SK-N-DZ (cell line): ENCODE data around the gene GRAP.

Experiments used
- DNase-seq: peaks from one replicate; pipeline ENCODE4 v3.0.0-alpha.2; 2015; ENCODE audit warnings: low spot score

The GRAP gene

DNA sequence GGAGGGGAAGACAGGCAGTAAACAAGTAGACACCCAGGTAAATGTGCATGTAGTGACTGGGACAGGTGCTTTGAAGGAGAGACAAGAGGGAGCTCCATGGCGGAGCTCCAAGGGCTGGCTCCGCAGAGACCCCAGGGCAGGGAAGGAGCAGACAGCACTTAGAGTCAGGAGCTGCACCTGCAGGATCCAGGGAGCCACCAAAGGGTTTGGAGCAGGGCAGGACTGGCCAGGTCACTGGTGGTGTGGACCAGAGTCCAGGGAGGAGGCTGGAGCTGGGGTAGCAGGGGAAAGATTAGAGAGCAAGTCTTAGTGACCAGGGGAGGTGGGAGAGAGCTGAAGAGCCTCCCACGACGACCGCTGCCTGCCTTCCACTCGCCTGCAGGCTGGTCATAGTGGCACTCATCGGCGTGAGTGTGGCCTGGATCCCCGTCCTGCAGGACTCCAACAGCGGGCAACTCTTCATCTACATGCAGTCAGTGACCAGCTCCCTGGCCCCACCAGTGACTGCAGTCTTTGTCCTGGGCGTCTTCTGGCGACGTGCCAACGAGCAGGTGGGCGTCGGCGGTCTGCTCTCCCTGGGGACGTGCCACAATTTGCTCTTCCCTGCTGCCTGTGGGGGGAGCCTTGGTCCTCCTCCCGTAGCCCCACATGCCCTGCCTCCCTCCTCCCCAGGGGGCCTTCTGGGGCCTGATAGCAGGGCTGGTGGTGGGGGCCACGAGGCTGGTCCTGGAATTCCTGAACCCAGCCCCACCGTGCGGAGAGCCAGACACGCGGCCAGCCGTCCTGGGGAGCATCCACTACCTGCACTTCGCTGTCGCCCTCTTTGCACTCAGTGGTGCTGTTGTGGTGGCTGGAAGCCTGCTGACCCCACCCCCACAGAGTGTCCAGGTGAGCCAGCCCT, 27.5 kb downstream of the GRAP start:
- peak; percentile 47 for DNase-seq

GRCh38 chr17:19018600-19018950, 28.2 kb downstream of the GRAP start:
- DNase-seq = no peak

- no peak for DNase-seq
These were observed 28.8 kb downstream of the GRAP start for GRCh38 chr17:19017804-19018599.

DNA sequence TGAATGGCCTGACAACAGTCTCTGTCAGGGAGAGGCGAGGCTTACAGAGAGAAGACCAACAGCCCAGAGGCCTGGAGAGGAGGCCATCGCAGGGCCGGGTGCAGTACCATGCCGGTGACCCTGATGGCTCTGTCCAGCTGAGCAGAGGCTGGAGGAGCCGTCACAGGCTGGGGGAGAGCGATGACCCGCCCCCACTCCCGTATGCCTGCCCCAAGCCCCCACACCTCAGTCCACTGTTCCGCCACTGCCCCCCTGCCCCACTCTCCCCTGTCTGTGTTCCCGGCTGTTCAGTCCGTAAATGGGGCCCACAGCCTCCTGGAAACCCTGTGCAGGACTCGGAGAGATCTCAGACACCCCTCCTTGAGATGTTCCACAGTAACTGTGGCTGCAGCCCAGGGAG, 29.4 kb downstream of the GRAP start:
- DNase-seq = no peak

- no peak for DNase-seq
These were observed 29.9 kb downstream of the GRAP start for GRCh38 chr17:19016881-19017280.

- no peak for DNase-seq
These were observed 30.5 kb downstream of the GRAP start for GRCh38 chr17:19016297-19016696.

GRCh38 chr17:19015428-19015827, 31.3 kb downstream of the GRAP start:
- no peak for DNase-seq

DNA sequence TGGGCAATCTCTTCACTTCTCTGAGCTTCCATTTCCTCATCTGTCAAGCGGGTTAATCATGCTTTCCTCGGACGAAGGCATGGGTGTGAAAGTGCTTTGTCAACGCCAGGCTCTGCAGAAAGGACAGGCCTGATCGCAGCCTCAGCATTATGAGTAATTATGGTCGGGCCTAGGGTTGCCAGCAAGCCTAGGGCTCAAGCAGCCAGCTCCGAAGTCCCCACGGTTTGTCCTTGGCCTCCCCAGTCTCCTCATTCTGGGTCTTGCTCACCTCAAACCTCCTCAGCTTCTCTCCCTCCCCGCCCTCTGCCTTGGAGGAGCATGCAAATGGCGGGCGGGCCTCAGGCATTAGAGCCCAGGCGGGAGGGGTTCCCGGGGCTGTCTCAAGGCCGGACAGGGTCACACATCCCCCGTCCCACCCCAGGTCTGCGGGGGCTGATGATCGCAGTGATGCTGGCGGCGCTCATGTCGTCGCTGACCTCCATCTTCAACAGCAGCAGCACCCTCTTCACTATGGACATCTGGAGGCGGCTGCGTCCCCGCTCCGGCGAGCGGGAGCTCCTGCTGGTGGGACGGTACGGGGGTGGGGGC, 32.0 kb downstream of the GRAP start:
- DNase-seq = no peak

DNA sequence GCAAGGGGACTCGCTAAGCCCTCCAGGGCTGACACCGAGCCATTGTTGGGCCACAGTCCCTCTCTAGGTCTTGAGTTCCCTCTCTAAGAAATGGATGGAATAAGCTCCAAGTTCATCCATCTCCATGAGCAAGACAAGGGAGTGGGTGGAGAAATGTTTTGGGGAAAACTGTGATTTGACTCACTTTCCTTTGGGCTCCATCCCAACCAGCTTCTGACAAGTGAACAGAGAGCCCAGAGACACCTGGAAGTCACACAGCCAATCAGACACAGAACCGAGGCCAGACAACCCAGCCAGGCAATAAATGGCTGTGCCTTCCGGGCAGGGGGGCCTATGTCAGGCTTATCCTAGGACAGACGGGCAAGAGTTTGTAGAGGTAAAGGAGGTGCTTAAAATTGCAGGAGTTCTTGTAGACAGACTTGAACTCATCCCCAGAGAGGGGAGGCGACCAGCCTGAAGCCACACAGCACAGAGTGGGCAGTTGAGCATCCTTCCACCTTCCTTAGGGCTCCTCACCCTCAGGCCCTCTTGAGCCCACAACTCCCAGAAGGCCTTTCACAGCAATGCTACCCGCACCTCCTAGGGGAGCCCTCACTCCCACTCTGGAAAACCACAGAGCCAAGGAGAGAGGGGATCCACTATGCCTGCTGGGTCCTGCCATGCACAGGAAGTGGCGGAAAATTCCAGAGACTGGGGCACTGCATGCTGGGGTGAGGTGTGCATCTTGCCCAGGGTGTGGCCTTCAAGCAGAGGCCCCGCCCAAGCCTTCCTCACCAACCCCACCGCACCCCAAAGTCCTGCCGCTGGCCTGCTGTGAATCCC, 32.7 kb downstream of the GRAP start:
- DNase-seq = no peak

DNA sequence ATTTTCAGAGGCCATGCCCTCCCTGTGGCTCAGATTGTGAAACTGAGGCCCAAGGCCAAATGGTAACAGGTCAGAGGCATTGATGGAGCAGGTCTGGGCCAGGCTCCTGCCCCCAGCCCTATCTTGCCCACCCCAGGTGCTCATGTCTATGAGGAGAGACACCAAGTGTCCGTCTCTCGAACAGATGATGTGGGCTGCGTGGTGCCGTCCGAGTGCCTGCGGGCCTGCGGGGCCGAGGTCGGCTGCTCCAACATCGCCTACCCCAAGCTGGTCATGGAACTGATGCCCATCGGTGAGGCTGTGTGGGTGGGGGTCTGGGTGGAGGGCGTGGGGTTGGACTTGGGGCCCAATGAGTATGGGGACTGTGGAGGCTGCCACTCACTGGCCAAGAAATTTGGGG, 33.5 kb downstream of the GRAP start:
- no peak for DNase-seq

DNA sequence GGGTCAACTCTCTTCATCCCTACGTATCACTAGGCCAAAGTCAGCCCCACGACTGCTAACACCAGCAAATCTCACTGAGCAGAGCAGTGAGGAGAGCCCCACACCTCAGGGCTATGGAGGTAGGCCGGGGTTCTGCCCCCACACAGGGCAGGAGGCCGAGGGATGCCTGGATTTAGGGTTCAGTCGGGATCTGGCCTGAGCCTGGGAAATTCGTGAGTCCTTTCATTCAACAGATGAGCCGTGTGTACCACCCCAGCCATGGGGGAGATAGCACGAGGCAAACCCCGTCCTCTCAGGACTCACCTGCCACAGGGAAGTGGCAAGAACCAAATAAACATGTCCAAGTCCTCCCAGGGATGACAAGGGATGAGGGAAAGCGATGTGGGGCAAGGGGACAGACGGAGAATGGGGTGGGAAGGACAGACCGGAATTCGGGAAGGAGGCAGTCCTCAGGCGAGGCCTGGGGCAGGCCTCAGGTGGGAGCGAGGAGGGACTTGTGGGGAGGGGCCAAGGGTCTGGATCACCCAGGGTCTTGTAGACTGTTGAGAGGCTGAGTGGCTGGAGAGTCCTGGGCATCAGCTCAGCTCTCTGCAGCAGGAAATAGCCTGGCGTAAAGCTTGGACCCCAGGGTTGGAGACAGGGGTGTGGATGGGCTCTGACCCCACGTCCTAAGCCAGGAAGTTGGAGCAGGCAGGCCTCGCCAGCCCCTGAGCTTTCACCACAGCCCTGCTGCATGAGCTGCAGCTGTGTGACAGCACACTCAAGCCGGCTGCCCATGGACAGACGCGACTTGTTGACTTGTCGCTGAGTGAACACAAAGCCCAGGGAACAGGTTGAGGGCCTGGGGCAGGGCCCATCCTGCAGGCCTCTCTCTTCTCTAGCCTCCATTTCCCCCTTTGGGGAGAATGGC, 34.3 kb downstream of the GRAP start:
- no peak for DNase-seq

DNA sequence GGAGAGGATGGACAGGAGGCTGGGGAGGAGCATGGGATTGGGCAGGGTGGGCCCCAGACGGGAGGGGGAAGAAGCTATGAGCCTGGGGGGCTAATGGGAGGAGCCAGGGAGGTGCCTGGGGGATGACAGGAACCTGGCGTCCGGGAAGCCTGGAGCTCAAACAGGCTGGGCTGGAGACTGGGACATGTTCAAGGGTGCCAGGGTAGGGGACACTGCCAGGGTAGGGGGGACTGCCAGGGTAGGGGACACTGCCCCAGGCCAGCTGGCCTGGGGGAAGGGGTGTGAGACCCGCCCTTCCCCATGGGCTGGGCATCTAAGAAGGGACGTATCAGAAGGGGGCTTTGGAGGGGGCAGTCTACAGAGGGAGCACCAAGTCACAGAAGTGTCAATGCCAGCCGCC, 35.2 kb downstream of the GRAP start:
- no peak for DNase-seq

- no peak for DNase-seq
These were observed 35.8 kb downstream of the GRAP start for GRCh38 chr17:19010729-19011505.

- DNase-seq = no peak
These were observed 36.8 kb downstream of the GRAP start for GRCh38 chr17:19009970-19010369.

DNA sequence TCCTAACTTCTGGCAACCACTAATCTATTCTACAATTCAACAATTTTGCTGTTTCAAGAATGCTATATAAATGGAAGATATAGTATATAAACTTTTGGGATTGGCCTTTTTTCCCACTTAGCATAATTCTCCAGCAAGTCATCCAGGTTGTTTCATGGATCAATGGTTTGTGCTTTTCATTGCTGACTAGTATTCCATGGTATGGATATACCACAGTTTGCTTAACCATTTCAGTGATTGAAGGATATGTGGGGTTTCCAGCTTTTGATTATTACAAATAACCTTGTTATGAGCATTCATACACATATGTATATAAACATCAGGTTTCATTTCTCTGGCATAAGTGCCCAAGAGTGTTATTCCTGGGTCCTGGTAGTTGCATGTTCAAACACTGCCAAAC, 40.1 kb downstream of the GRAP start:
- DNase-seq = no peak

DNA sequence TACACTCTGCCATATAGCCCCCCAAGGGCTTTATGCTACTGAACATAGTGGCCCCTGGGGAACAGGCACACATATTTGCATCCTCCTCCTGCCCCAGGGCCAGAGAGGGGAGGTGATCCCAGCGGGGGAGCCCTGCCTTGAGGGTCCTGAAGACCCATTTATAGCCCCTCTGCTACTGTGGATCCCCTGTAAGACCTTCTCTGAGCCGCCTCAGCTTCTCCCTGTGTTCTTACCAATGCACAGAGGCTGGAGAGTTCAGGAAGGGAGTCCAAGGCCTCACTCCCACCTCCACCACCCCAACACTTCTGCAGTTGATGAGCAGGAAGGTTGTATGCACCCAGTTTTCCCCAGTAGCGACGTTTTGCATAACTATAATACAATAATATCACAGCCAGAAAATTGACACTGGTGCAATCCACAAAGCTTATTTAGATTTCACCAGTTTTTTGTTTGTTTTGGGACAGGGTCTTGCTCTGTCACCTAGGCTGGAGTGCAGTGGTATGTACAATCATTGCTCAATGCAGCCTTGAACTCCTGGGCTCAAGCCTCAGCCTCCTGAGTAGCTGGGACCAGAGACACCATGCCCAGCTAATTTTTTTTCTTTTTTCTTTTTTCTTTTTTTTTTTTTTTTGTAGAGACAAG, 40.8 kb downstream of the GRAP start:
- no peak for DNase-seq

GRCh38 chr17:19005137-19005773, 41.5 kb downstream of the GRAP start:
- no peak for DNase-seq

DNA sequence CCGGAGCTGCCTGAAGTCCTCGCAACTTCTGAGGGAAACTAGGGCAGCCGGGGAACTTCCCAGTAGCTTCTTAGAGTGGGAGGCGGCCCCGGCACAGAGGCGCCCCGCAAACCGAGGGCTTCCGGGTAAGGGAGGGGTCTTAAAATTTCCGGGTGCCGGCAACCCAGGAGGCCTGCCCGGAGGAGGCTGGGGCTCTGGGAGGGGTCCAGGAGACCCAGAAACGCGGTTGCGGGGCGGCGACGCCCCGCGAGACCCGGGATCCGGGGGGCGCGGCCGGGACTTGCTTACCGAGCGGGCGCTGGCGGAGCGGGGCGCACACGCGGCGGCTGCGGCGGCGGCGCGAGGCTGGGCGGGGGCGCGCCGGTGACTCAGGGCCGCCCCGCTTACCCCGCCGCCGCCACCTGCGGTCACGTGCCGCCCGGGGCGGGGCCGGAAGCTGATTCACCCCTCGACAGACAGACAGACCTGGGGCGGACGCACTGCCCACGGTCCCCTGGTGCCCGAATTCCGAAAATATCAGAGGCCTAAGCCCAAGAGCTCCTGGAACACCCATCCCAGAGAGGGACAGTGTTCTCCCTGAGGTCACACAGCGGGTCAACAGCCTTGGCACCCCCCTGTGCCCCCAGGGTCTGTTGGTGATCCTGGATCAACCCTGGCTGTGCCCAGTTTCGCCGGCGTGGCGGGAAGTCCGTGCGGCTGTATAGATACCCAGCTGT, 42.2 kb downstream of the GRAP start, which contains the start of gene FAM83G:
Gene FAM83G, minus strand, starts transcription at position 344 of the 716 bp plus-strand sequence. CDS start 723 bp downstream, outside the sequence.
- no peak for DNase-seq
